Vagina (tissue), 2 donors: ENCODE results near the gene GPR18.

Experiments used
- POLR2A ChIP-seq, 2 donors: fragments of 450-650 bp; IDR thresholded peaks; one replicate each; pipeline ENCODE4 v1.6.1; 2017; ENCODE audit warnings: antibody characterized with exemption in 2 of 2, mild to moderate bottlenecking in 2 of 2, moderate library complexity in 2 of 2
- POLR2AphosphoS5 ChIP-seq, 2 donors: sonication (generic); formaldehyde crosslinking; IDR thresholded peaks; one replicate each; pipeline ENCODE4 v1.9.0; 2017; ENCODE audit warnings: antibody characterized with exemption in 2 of 2, mild to moderate bottlenecking in 2 of 2, low read depth in 1 of 2; ENCODE audit not compliant: insufficient read depth in 1 of 2
- TF ChIP-seq, protein P1 (sequence below), 3 experiments: fragments of 450-650 bp in 2 of 3; fragments of 200-600 bp in 1 of 3; sonication (generic) in 1 of 3; IDR thresholded peaks; one replicate each; pipeline ENCODE4 v1.5.1; 2017 to 2019; ENCODE audit warnings: antibody characterized with exemption in 3 of 3, mild to moderate bottlenecking in 2 of 3, moderate library complexity in 2 of 3

DNA sequence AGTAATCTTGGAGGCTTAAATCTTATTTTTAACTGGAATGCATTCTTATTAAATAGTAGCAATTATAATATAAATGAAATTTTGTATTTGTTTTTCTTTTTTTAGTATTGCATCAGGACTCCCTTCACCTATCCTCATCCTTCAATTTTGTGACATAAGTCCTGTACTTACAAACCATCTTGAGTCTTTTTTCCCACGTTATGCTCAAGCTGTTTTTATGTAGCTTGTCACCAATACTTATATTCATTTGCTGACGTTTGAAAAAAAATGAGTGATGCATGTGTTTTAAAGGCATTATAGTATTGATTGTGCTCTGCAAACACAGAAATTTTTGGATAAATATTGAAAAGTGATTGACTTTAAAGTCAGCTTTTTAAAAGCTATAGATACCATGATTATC is 888 bp downstream of the GPR18 start:
- TF ChIP-seq POLR2AphosphoS5 (IDR thresholded peaks at IDR 0.05; ENCODE audit: insufficient read depth in 1 of 2, low read depth in 1 of 2) (no peak), POLR2A (IDR thresholded peaks at IDR 0.05) (no peak)
- TF ChIP-seq, protein P1, sequence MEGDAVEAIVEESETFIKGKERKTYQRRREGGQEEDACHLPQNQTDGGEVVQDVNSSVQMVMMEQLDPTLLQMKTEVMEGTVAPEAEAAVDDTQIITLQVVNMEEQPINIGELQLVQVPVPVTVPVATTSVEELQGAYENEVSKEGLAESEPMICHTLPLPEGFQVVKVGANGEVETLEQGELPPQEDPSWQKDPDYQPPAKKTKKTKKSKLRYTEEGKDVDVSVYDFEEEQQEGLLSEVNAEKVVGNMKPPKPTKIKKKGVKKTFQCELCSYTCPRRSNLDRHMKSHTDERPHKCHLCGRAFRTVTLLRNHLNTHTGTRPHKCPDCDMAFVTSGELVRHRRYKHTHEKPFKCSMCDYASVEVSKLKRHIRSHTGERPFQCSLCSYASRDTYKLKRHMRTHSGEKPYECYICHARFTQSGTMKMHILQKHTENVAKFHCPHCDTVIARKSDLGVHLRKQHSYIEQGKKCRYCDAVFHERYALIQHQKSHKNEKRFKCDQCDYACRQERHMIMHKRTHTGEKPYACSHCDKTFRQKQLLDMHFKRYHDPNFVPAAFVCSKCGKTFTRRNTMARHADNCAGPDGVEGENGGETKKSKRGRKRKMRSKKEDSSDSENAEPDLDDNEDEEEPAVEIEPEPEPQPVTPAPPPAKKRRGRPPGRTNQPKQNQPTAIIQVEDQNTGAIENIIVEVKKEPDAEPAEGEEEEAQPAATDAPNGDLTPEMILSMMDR (IDR thresholded peaks at IDR 0.05) = no peak
